NCI-H2029 treated with DMSO at 0.1 percent for 48 hours (cell line): ENCODE measurements around the gene OGFR.

ENCODE experiments used
- DNase-seq: peaks from one replicate; lab custom pipeline; 2025; lab: John Stamatoyannopoulos, UW

Gene OGFR

DNA sequence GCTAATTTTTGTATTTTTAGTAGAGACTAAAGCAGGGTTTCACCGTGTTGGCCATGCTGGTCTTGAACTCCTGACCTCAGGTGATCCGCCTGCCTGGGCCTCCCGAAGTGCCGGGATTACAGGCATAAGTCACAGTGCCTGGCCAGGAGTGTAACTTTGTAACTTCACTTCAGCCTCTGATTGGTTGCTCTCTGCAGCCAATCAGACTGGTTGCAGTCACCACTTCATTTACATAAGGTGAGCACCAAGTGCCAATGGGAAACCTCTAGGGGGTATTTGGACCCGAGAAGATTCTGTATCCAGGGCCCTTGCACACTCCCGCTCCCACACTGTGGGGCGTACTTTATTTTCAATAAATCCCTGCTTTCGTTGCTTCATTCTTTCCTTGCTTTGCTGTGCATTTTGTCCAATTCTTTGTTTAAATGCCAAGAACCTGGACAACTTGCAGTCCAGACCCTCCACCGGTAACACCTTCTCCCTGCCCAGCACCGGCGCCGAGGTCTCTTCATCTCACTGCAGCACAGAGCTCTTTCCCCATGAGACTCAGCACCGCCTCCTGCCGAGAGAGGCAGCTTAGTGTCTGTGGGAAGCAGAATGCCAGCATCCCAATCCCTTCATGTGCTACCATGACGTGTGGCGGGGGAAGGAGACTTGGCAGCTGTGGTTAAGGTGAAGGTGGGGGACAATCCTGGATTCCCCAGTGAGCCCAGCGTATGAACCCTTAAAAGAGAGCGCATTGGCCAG is 22.3 kb upstream of the OGFR start:
- DNase-seq: no peak

DNA sequence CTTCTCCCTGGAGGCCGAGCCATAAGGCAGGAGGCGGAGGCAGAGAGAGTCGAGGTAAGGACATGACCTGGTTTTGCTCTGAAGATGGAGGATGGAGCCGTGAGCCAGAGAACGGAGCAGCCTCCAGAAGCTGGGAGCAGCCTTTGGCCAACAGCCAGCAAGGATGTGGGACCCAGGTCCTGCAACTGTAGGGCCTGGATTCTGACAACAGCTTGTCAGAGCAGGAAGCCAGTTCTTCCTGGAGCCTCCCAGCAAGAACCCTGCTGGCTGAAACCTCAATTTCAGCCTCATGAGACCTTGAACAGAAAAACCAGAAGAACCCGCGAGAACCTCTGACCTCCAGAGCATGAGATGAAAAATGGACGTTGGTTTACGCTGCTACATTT is 21.7 kb upstream of the OGFR start:
- no peak for DNase-seq

- no peak for DNase-seq
Observed at GRCh38 chr20:62784497-62784896, 20.1 kb upstream of the OGFR start.

DNA sequence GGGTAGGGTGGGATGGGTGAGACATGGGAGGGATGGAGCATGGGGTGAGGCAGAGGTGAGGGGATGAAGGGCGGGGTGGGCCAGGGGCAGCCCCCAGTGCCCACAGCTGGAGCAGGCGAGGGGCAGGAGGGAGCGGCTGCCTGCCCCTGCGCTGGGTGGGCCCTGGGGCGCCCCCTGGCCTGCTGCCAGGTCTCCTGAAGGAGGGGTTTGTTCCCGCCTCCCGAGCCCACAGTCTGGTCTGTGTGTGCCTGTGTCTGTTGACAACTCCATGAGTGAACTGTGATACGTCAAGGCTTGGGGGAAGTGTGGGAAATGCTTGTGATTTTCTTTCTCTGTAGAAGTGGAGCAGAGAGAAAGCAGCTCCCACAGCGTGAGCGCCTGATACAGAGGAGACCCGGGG is 19.2 kb upstream of the OGFR start:
- no peak for DNase-seq

GRCh38 chr20:62786157-62786556 is 18.5 kb upstream of the OGFR start:
- no peak for DNase-seq

GRCh38 chr20:62787321-62787720 is 17.3 kb upstream of the OGFR start:
- no peak for DNase-seq

GRCh38 chr20:62787866-62788265 is 16.8 kb upstream of the OGFR start:
- no peak for DNase-seq

DNA sequence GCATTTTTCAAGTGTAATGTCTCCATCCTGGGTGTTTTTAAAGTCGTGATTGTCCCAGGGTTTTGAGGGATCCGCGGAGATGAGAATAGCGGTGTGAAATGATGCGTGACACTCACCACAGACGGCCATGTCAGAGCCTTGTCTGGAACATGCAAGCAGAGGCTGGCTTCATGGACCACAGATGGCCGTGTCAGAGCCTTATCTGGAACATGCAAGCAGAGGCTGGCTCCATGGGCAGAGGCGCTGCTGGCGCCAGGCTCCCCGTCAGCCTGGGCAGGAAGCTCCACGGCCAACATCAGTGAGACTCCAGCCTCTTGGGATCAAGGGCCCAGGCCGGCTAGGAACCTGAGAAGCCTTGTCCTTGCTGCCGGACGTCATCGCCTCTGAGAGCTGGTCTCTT is 16.0 kb upstream of the OGFR start:
- DNase-seq: no peak

- DNase-seq: no peak
Observed at GRCh38 chr20:62790075-62790474, 14.6 kb upstream of the OGFR start.

GRCh38 chr20:62791301-62792181 is 13.1 kb upstream of the OGFR start:
- peak; percentile 80 for DNase-seq

DNA sequence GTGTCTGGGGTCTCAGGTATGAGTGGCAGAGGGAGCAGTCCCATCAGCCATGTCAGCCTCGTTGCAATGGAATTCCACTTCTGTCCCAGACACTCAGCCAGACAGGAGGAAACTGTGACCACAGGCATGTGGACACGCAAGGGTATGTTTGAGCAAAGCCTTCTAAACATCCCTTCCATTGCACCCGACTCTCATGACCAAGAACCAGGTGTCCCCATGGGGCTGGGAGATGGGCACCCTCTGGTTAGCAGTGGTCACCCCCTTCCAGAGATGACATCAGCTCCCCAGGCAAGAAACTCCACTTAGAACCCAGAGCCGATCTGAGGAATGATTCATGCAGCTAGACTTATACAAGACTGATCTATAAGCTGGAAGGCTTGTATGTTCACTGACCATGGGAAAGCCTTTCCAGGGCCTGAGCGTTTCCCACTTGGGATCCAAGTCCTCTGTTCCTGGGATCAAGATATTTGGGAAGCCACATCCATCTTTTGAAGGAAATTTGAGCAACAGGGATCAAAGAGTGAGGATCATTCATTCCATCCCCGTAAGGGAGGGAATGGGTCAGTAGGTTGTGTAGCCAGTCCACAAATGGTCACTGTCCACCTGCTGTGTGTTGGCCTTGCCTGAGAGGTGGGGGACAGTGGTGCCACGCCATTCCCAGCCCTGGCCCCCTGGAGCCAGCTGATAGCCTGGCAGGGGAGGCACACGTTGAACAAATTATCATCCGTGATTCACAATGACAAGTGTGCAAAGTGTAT is 12.3 kb upstream of the OGFR start:
- DNase-seq: no peak

DNA sequence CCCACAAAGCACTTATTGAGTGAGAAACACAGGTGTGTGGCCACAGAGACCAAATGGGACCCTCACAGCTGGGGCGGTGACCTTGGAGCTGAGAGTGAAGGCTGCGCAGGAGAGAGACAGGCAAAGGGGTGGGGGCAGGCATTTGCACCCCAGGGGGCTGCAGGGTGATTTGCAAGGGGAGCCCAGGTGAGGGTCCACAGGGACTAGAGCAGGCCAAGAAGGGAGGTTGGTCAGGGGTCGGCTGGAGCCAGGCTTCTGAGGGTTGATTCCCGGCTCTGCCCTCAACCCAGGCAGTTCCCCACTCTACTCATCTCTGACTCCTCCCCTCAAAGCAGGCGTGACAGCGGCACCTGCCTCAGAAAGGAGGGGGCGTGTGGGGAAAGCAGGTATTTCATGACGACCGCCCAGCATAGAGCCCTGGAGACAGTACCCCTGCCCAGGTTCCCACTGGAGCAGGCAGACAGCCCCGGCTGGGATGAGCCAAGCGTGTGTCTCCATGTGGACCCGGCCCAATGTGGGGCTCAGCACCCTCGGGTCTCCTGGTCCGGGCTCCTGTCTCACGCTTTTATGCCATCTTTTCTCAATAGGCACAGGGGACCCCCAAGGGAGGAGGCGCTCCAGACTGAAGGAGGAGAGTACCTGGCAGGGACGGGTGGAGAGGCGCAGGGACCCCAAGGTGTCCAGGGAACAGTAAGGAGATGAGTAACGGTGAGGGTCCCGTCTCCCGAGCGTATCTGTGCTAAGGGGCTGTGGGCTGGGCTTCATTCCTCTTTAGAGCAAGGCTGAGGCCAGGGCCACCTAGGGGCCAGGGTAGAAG is 11.5 kb upstream of the OGFR start:
- DNase-seq: no peak

GRCh38 chr20:62793757-62794006 is 11.0 kb upstream of the OGFR start:
- no peak for DNase-seq

DNA sequence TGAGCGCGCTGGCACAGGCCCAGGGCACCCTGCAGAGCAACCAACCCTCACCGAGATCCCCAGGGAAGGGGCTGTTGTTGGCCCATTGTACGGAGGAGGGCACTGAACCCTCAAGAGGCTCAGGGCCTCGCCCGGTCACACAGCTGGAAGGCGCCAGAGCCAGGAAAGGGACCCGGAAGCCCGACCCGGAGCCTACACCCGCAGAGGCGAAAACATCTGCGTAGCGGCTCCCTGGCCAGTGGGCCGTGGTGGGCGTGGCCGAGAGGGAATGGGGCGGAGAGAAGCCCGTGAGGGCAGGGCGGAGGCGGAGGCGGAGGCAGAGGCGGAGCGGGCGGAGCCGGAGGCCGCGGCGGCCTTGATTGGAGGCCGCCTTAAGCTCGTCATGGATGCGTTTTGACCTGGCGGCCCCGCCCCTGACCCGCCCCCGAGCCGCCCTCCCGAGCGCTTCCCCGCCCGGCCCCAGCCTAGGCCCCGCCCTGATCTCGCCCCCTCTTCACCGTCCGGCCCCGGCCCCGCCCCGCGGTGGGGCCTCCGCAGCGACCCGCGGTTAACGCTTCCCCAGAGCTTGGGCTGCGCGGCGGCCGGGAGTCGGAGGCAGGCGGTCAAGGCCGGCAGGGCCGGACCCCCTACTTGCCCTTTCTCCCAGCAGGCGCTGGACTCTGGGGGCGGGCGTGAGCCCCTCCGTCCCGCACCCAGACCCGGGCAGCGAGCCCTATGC is 10.5 kb upstream of the OGFR start:
- DNase-seq: peak; percentile 73

DNA sequence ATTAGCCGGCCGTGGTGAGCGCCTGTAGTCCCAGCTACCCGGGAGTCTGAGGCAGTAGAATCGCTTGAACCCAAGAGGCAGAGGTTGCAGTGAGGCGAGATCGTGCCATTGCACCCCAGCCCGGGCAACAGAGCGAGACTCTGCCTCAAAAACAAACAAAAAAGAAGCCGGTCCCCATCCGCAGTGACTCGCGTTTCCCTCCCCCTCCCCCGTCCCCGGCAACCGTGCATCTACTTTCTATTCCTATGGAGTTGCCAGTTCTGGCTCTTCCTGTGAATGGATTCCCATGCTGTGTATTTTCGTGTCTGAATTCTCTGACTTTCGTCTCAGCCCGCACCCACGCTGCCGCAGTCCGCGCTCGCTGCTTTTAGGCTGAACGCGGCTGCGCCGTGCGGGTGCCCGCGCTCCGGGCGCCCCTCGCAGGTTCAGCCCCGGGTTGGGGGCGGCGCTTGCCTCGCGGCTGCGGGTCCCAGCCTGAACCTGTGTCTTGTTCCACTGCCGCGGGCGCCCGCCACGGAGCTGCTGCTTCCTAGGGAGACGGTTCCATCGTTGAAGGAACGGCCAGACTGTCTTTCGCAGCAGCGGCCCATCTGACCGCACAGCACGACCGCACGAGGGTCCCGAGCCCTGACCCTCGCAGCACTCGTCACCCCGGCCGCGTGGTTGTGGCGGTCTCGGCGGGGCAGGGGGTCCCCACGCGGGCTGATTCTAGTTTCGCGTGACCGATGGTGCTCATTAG is 9.4 kb upstream of the OGFR start:
- peak; percentile 40 for DNase-seq

GRCh38 chr20:62796699-62797491 is 7.7 kb upstream of the OGFR start:
- DNase-seq: no peak

- no peak for DNase-seq
Observed at GRCh38 chr20:62797671-62798532, 6.7 kb upstream of the OGFR start.

DNA sequence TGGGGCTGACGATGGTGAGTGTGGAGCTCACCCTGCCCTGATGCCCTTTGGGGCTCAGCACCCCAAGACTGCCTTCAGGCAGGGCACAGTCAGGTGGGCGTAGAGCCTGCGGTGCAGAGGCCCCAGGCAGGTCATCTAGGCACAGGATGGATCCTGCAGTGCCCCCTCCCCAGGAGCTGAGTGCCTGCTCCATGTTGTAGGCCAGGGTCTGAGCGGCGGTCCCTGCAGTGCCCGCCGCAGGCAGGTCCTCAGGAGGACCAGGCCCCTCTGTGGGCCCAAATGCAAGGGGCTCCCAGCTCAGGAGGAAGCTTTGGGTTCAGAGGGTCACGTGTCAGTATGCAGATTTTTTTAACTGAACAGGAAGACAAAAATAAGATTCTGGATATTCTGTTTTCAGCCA is 5.6 kb upstream of the OGFR start:
- no peak for DNase-seq

- DNase-seq: no peak
Observed at GRCh38 chr20:62799459-62799858, 5.2 kb upstream of the OGFR start.
